Activated gamma-delta T cell treated with Interleukin-2 at 50 U/mL for 16 hours (primary cell): ENCODE results near the gene EXOC6.

Experiments
- DNase-seq: peaks from one replicate; pipeline ENCODE4 v3.0.0-alpha.2; 2020

EXOC6 gene

DNA sequence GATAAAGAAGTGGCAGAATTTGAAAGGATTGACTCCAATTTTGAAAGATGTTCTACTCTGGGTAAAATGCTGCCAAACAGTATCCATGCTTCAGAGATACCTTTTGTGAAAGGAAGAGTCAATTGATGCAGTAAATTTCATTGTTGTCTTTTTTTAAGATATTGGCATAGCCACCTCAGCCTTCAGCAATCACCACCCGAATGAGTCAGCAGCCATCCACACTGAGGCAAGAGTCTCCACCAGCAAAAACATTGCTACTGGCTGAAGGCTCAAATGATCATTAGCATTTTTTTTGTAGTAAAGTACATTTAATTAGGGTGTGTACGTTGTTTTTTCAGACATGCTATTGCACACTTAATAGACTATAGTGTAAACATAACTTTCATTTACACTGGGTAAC lies 180.6 kb downstream of the EXOC6 start:
- DNase-seq, result no peak

DNA sequence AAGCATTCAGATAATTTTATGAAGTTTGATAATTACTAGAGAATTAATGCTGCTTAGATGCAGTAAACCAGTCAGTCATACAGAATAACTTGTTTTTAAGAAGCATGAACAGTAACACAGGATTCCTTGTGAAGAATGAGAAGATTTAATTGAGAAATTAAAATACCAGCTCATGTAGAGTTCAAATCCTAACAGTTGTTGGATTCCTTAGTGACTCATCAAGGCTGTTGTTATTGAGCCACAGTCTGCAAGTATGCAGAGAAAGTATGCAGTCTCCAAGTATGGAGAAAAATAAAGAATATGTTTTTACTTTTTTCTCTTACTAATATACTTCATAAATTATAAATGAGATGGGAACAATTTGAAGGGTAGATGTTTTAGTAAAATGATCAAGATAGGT lies 182.1 kb downstream of the EXOC6 start:
- no peak for DNase-seq

GRCh38 chr10:93032105-93032808 lies 183.9 kb downstream of the EXOC6 start:
- no peak for DNase-seq

DNA sequence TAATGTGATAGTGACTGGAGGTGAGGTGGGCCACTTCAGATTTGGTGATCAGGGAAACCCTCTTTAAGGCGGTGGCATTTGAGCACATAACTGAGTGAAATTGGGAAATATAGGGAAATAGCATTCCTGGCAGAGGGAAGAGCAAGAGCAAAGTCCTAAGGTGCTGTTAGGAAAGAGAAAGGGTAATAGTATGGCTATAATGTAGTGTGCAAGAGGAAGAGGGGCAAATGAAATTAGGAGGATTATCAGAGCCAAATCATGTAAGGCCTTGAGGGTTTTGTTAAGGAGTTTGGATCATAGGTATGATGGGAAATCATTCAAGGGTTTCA lies 184.5 kb downstream of the EXOC6 start:
- DNase-seq, result no peak

GRCh38 chr10:93034426-93034825 lies 186.1 kb downstream of the EXOC6 start:
- DNase-seq, result no peak

GRCh38 chr10:93039110-93039509 lies 190.8 kb downstream of the EXOC6 start:
- no peak for DNase-seq

- DNase-seq, result no peak
Measured at GRCh38 chr10:93039721-93040120, 191.4 kb downstream of the EXOC6 start.

GRCh38 chr10:93054486-93054885 lies 206.2 kb downstream of the EXOC6 start:
- DNase-seq, result no peak

DNA sequence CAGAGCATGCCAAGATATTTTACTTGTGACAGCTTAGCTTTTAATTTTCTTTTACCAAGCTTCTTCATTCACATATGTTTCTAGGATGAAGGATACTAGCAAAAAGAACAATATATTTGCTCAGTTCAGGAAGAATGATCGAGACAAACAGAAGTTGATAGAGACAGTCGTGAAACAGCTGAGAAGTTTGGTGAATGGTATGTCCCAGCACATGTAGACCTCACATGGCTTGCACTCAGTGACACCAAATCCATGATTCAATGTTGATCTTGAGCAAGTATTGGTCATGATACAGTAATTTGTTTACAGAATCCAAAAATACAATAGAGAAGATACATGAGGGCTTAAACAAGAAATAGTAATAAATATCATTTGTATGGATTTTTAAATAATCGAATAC lies 209.8 kb downstream of the EXOC6 start:
- DNase-seq, result no peak

GRCh38 chr10:93059975-93060886 lies 211.9 kb downstream of the EXOC6 start, which contains the start of gene CYP26C1:
CYP26C1 (plus strand) TSS chr10:93060798; CDS start chr10:93061264, 466 bp downstream.
- no peak for DNase-seq

- DNase-seq, result no peak
Measured at GRCh38 chr10:93060887-93061593, 212.7 kb downstream of the EXOC6 start.

- DNase-seq, result no peak
Measured at GRCh38 chr10:93061594-93062513, 213.5 kb downstream of the EXOC6 start.

DNA sequence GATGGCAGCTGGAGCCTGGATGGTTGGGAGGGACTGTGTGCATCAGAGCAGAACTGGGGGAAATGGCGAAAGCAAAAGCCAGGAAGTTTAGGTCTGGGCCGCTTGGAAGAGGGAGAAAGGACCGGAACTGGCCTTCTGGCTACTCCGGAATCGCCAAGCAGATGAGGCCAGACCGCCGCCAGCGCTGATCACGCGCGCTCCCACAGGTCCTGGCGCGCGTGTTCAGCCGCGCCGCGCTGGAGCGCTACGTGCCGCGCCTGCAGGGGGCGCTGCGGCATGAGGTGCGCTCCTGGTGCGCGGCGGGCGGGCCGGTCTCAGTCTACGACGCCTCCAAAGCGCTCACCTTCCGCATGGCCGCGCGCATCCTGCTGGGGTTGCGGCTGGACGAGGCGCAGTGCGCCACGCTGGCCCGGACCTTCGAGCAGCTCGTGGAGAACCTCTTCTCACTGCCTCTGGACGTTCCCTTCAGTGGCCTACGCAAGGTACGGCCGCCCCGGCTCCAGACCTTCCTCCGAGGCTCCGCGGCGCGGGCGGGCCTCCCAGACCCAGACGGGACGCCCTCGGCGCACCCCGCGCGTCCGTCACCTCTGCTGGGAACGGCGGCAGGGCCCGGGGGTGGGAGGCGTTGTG lies 214.3 kb downstream of the EXOC6 start:
- DNase-seq, result no peak

- DNase-seq, result no peak
Measured at GRCh38 chr10:93063144-93063976, 215.0 kb downstream of the EXOC6 start.

GRCh38 chr10:93063977-93064660 lies 215.8 kb downstream of the EXOC6 start:
- no peak for DNase-seq

DNA sequence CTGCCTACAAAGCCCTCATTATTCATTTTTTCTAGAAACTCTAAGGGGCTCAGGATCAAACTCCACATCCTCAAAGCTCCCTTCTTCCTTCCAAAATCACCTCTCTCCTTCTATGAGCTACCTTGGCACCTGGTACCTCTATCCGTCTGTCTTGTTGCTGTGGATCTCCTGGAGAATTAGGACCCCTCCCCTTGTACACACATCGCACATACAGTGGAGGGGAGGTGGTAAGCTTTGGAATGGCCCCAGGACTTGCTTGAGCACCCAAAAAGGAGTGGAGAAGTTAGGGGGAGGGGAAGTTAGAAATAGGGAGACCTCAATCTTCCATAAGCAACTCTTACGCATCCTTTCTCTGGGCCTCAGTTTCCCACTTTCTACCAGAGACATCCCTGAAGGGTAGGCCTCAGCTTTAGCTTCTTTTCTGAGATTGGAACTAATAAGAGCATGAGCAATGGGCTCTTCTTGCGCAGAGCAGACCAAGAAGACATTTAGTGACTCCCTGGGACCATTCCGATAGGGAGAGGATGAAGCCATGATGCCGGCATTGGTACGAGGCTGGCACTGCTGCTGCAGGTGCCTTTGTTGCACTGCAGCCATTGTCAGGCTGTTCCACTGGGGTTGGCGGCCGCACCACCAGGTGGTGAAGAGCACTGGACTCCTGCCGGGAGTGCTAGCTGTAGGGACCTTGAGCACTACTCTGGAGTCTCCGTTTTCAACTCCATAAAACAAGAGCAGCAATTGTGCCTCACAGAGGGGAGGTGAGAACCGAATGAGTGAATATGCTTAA lies 216.7 kb downstream of the EXOC6 start:
- DNase-seq, result no peak

- DNase-seq, result no peak
Measured at GRCh38 chr10:93065675-93066543, 217.6 kb downstream of the EXOC6 start.

- no peak for DNase-seq
Measured at GRCh38 chr10:93066544-93066913, 218.2 kb downstream of the EXOC6 start.
